IPS-11a (cell line): Measurements from ENCODE around the gene RPA3.

Experiments
- H3K4me3 ChIP-seq: one replicate; pipeline ENCODE4 v1.5.1; 2013; ENCODE audit warnings: low read depth, low read length, control low read depth

The RPA3 gene

GRCh38 chr7:7654964-7655715 is 63.3 kb downstream of the RPA3 start:
- H3K4me3 ChIP-seq, result no peak overlapping the region

- H3K4me3 ChIP-seq, result no peak overlapping the region
Observed at GRCh38 chr7:7653593-7654187, 64.7 kb downstream of the RPA3 start.

GRCh38 chr7:7652798-7653540 is 65.4 kb downstream of the RPA3 start:
- no peak overlapping the region for H3K4me3 ChIP-seq

GRCh38 chr7:7651479-7651878 is 66.9 kb downstream of the RPA3 start:
- no peak overlapping the region for H3K4me3 ChIP-seq

GRCh38 chr7:7650682-7651206 is 67.7 kb downstream of the RPA3 start:
- H3K4me3 ChIP-seq, result no peak overlapping the region

- H3K4me3 ChIP-seq, result no peak overlapping the region
Observed at GRCh38 chr7:7647495-7648036, 70.8 kb downstream of the RPA3 start.

GRCh38 chr7:7642081-7642480 is 76.3 kb downstream of the RPA3 start:
- H3K4me3 ChIP-seq, result no peak overlapping the region

GRCh38 chr7:7641129-7641663 is 77.2 kb downstream of the RPA3 start:
- peak overlapping the region; percentile 97 for H3K4me3 ChIP-seq

- peak within 1 kb of the TSS; percentile 97 for H3K4me3 ChIP-seq
Observed at GRCh38 chr7:7640221-7641128, 77.9 kb downstream of the RPA3 start, which contains the start of gene UMAD1. UMAD1 (plus strand) TSS chr7:7640752; CDS start chr7:7673372, 32,620 bp downstream.

- H3K4me3 ChIP-seq, result peak overlapping the region; percentile 94
Observed at GRCh38 chr7:7639847-7640220, 78.6 kb downstream of the RPA3 start.

GRCh38 chr7:7639421-7639820 is 79.0 kb downstream of the RPA3 start:
- peak overlapping the region; percentile 94 for H3K4me3 ChIP-seq

- H3K4me3 ChIP-seq, result no peak overlapping the region
Observed at GRCh38 chr7:7630626-7631329, 87.6 kb downstream of the RPA3 start.

- H3K4me3 ChIP-seq, result no peak overlapping the region
Observed at GRCh38 chr7:7628476-7628875, 89.9 kb downstream of the RPA3 start.

- no peak overlapping the region for H3K4me3 ChIP-seq
Observed at GRCh38 chr7:7620644-7621210, 97.7 kb downstream of the RPA3 start.

- no peak overlapping the region for H3K4me3 ChIP-seq
Observed at GRCh38 chr7:7620236-7620635, 98.2 kb downstream of the RPA3 start.

- no peak overlapping the region for H3K4me3 ChIP-seq
Observed at GRCh38 chr7:7618410-7618809, 100.0 kb downstream of the RPA3 start.

- no peak overlapping the region for H3K4me3 ChIP-seq
Observed at GRCh38 chr7:7617550-7617949, 100.9 kb downstream of the RPA3 start.

GRCh38 chr7:7614018-7614741 is 104.2 kb downstream of the RPA3 start:
- H3K4me3 ChIP-seq, result no peak overlapping the region
